Liver (tissue), 9 donors: ENCODE measurements around the gene HMX1. TPM values are rescaled to one million over a fixed set of nuclear protein-coding genes. Genes with fewer than 3 reads are reported as not detected.

Experiments
- DNase-seq: peaks from one replicate; pipeline ENCODE4 v3.0.0-alpha.2; 2017; ENCODE audit warnings: low spot score
- H3K27ac ChIP-seq, 2 donors: one replicate each; pipeline ENCODE4 v1.7.0; 2013; ENCODE audit warnings: inconsistent platforms in 2 of 2, low read length in 2 of 2, control low read depth in 1 of 2, low read depth in 1 of 2, mild to moderate bottlenecking in 1 of 2
- H3K27me3 ChIP-seq, 4 donors: one replicate each; pipeline versions ENCODE4 v1.6.1 to v1.7.0; 2013; ENCODE audit warnings: low read length in 3 of 4, inconsistent platforms in 1 of 4, mild to moderate bottlenecking in 1 of 4, moderate library complexity in 1 of 4; ENCODE audit not compliant: control insufficient read depth in 4 of 4, insufficient read depth in 4 of 4
- H3K36me3 ChIP-seq, 4 donors: one replicate each; pipeline versions ENCODE4 v1.6.1 to v1.7.0; 2013; ENCODE audit warnings: low read length in 3 of 4, mild to moderate bottlenecking in 3 of 4, low read depth in 1 of 4, moderate library complexity in 1 of 4; ENCODE audit not compliant: control insufficient read depth in 4 of 4, insufficient read depth in 3 of 4
- H3K4me1 ChIP-seq, 4 donors: one replicate each; pipeline versions ENCODE4 v1.6.1 to v1.7.0; 2013; ENCODE audit warnings: low read length in 3 of 4, mild to moderate bottlenecking in 3 of 4, moderate library complexity in 1 of 4; ENCODE audit not compliant: control insufficient read depth in 4 of 4, insufficient read depth in 4 of 4
- H3K4me3 ChIP-seq, 3 donors: one replicate each; pipeline versions ENCODE4 v1.6.1 to v1.7.0; 2013; ENCODE audit warnings: low read length in 3 of 3, control low read depth in 1 of 3, low read depth in 1 of 3, mild to moderate bottlenecking in 1 of 3
- H3K9ac ChIP-seq, 2 donors: one replicate each; pipeline ENCODE4 v1.7.0; 2013; ENCODE audit warnings: low read length in 2 of 2, mild to moderate bottlenecking in 2 of 2, moderate library complexity in 2 of 2, control low read depth in 1 of 2, low read depth in 1 of 2
- H3K9me3 ChIP-seq, 4 donors: one replicate each; pipeline versions ENCODE4 v1.6.1 to v1.7.0; 2013; ENCODE audit warnings: low read length in 3 of 4; ENCODE audit not compliant: control insufficient read depth in 4 of 4
- EGR1 ChIP-seq, 2 donors: IDR thresholded peaks; 2 replicates each; pipeline ENCODE4 v1.6.1; 2016 to 2018; ENCODE audit warnings: antibody characterized with exemption in 2 of 2, low read depth in 2 of 2
- FOXA1 ChIP-seq: IDR thresholded peaks from 2 replicates; pipeline ENCODE4 v1.6.1; 2016; ENCODE audit warnings: antibody characterized with exemption
- FOXA2 ChIP-seq: IDR thresholded peaks from 2 replicates; pipeline ENCODE4 v1.6.1; 2016; ENCODE audit warnings: antibody characterized with exemption
- HNF4A ChIP-seq, 2 donors: conservative IDR thresholded peaks; 2 replicates each; pipeline ENCODE4 v1.6.1; 2016; ENCODE audit warnings: antibody characterized with exemption in 2 of 2, mild to moderate bottlenecking in 2 of 2
- HNF4G ChIP-seq: IDR thresholded peaks from 2 replicates; pipeline ENCODE4 v1.6.1; 2016; ENCODE audit warnings: antibody characterized with exemption
- JUND ChIP-seq, 2 donors: IDR thresholded peaks; 2 replicates each; pipeline ENCODE4 v1.6.1; 2016; ENCODE audit warnings: antibody characterized with exemption in 2 of 2
- NR2F2 ChIP-seq: IDR thresholded peaks from 2 replicates; pipeline ENCODE4 v1.6.1; 2016; ENCODE audit warnings: antibody characterized with exemption
- RAD21 ChIP-seq, 2 donors: IDR thresholded peaks; 2 replicates each; pipeline ENCODE4 v1.6.1; 2016; ENCODE audit warnings: antibody characterized with exemption in 2 of 2, mild to moderate bottlenecking in 2 of 2
- RXRA ChIP-seq, 2 donors: IDR thresholded peaks; 2 replicates each; pipeline ENCODE4 v1.6.1; 2017 to 2018; ENCODE audit warnings: antibody characterized with exemption in 2 of 2, mild to moderate bottlenecking in 1 of 2
- SP1 ChIP-seq: IDR thresholded peaks from 2 replicates; pipeline ENCODE4 v1.6.1; 2018; ENCODE audit warnings: antibody characterized with exemption, mild to moderate bottlenecking
- YY1 ChIP-seq: IDR thresholded peaks from 2 replicates; pipeline ENCODE4 v1.6.1; 2016; ENCODE audit warnings: antibody characterized with exemption, mild to moderate bottlenecking
- WGBS: extraction: QIAGEN DNeasy Blood & Tissue Kit; methylation state at CpG from one replicate; pipeline ENCODE4 v1.1.7; 2013; 5-methylcytosine and 5-hydroxymethylcytosine counted together
- polyA plus RNA-seq, 2 donors: library from polyadenylated mRNA; stranded (reverse) in 1 of 2; unstranded in 1 of 2; fragments of 200-250 nt in 1 of 2; fragments of >200 nt in 1 of 2; fragmentation: Nextera tagmentation in 1 of 2; extraction: Ambion mirVana in 1 of 2; gene quantifications; one replicate each; pipeline versions ENCODE4 v1.2.1 to v1.2.3, GENCODE V29; 2013 to 2015
- total RNA-seq, 2 donors: library from RNA; depleted of rRNA; stranded (reverse); fragments of >200 nt; gene quantifications; one replicate each; pipeline ENCODE4 v1.2.3, GENCODE V29; 2014
- TF ChIP-seq, protein P1 (sequence below): IDR thresholded peaks from 2 replicates; pipeline ENCODE4 v1.6.1; 2016; ENCODE audit warnings: antibody characterized with exemption
- TF ChIP-seq, protein P2 (sequence below): IDR thresholded peaks from 2 replicates; pipeline ENCODE4 v1.6.1; 2016; ENCODE audit warnings: antibody characterized with exemption
- TF ChIP-seq, protein P3 (sequence below): IDR thresholded peaks from 2 replicates; pipeline ENCODE4 v1.6.1; 2016; ENCODE audit warnings: antibody characterized with exemption, mild to moderate bottlenecking
- donor health status: healthy.
- donor health status: healthy.
- donor health status: healthy.
- donor health status: healthy.
- donor health status: healthy.

Gene HMX1
- total and polyA plus RNA-seq, 4 donors, result not detected

DNA sequence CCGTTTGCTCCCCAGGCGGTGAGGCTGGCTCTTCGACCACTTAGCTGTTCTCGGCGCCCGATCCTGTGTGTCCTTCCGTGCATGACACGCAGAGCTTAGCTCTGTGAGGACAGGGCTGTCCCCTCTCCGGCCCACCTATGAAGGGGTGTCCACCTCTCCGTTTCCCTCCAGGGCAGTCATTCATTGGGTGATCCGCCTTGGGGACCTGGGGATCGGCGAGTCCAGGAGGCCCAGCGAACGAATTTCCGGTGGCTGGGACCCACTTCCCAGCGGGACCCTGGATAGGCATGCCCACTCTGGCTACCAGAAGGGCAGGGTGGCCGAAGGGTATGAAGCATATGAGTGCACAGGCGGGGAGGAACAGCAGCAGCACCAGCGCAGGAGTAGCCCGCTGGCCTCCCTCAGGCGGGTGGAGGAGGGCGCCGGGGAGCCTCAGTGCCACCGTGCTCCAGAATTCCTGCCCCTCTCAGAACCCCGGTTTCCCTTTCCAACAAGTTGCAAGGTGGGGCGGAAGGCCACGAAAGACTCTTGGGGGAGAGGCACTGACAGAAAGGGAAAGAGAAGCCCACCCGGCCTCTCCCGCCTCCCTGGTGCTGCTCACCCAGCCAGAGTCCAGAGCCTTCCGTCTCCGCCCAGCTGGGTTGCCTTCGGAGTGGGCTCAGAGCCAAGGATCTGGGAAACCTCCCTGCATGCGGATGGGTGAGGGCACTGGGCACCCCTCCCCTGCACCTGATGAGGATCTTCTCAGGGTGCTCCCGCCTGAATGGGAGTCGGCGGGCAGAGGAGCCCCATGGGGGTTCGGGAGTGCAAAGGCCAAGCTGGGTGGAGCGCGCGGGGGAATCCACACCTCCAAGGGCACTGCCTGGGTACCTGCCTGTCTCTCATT, 8.6 kb downstream of the HMX1 start:
- H3K9ac ChIP-seq, result no peak overlapping the region
- no peak overlapping the region for H3K4me3 ChIP-seq
- TF ChIP-seq, protein P1, sequence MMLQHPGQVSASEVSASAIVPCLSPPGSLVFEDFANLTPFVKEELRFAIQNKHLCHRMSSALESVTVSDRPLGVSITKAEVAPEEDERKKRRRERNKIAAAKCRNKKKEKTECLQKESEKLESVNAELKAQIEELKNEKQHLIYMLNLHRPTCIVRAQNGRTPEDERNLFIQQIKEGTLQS, result no peak
- TF ChIP-seq RXRA (IDR thresholded peaks at IDR 0.05) (no peak), NR2F2 (no peak), HNF4A (conservative IDR thresholded peaks at IDR 0.05) (no peak), RAD21 (IDR thresholded peaks at IDR 0.05) (no peak), FOXA2 (no peak), HNF4G (no peak)
- TF ChIP-seq, protein P2, sequence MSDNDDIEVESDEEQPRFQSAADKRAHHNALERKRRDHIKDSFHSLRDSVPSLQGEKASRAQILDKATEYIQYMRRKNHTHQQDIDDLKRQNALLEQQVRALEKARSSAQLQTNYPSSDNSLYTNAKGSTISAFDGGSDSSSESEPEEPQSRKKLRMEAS, result no peak
- WGBS, result 7% methylated on average over 41 of the region's 41 CpGs
- H3K4me1 ChIP-seq, result peaks cover 0 to 11% (median 1%) of the 10 kb centered on the region in 4 donors
- peaks cover 7 to 46% (median 16%) of the 10 kb centered on the region in 4 donors for H3K27me3 ChIP-seq
- no peaks in the 10 kb centered on the region for H3K36me3 ChIP-seq
- no peaks in the 10 kb centered on the region for H3K9me3 ChIP-seq
- no peak for DNase-seq
- no peak overlapping the region for H3K27ac ChIP-seq

DNA sequence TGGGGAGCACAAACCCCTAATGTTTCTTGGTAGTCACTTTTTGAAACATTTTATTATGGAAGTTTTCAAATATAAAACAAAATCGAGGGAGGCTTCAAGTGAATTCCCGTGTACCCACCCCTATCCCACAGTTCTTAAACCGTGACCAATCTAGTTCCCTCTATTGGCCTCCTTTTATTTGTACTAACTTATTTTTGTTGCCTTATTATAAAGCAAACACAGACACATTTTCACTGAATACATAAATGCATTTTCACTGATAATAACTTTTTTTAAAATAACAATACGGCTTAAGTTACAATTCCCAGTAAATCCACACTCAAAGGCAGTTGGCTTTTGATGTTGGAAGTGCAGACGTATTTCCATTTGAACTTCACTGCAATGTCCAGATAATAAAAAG, 9.3 kb downstream of the HMX1 start:
- Histone ChIP-seq H3K9ac (no peak overlapping the region), H3K9me3 (no peaks in the 10 kb centered on the region), H3K4me3 (no peak overlapping the region), H3K36me3 (no peaks in the 10 kb centered on the region), H3K4me1 (peaks cover 2 to 18% (median 5%) of the 10 kb centered on the region in 4 donors), H3K27ac (no peak overlapping the region), H3K27me3 (peaks cover 10 to 50% (median 17%) of the 10 kb centered on the region in 4 donors)
- TF ChIP-seq RXRA (IDR thresholded peaks at IDR 0.05), result no peak
- no peak for TF ChIP-seq HNF4A (conservative IDR thresholded peaks at IDR 0.05)
- no peak for TF ChIP-seq NR2F2
- no peak for TF ChIP-seq EGR1 (IDR thresholded peaks at IDR 0.05; ENCODE audit: low read depth in 2 of 2)
- no peak for TF ChIP-seq YY1
- TF ChIP-seq FOXA1, result no peak
- TF ChIP-seq SP1, result no peak
- TF ChIP-seq, protein P3, sequence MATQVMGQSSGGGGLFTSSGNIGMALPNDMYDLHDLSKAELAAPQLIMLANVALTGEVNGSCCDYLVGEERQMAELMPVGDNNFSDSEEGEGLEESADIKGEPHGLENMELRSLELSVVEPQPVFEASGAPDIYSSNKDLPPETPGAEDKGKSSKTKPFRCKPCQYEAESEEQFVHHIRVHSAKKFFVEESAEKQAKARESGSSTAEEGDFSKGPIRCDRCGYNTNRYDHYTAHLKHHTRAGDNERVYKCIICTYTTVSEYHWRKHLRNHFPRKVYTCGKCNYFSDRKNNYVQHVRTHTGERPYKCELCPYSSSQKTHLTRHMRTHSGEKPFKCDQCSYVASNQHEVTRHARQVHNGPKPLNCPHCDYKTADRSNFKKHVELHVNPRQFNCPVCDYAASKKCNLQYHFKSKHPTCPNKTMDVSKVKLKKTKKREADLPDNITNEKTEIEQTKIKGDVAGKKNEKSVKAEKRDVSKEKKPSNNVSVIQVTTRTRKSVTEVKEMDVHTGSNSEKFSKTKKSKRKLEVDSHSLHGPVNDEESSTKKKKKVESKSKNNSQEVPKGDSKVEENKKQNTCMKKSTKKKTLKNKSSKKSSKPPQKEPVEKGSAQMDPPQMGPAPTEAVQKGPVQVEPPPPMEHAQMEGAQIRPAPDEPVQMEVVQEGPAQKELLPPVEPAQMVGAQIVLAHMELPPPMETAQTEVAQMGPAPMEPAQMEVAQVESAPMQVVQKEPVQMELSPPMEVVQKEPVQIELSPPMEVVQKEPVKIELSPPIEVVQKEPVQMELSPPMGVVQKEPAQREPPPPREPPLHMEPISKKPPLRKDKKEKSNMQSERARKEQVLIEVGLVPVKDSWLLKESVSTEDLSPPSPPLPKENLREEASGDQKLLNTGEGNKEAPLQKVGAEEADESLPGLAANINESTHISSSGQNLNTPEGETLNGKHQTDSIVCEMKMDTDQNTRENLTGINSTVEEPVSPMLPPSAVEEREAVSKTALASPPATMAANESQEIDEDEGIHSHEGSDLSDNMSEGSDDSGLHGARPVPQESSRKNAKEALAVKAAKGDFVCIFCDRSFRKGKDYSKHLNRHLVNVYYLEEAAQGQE, result no peak
- TF ChIP-seq HNF4G, result no peak
- TF ChIP-seq RAD21 (IDR thresholded peaks at IDR 0.05), result no peak
- TF ChIP-seq, protein P1, result no peak
- TF ChIP-seq JUND (IDR thresholded peaks at IDR 0.05), result no peak
- DNase-seq, result no peak
- 7% methylated on average over 5 of the region's 5 CpGs for WGBS
